HG03521 (cell line): ENCODE measurements around the gene WNT2B.
A peak's percentile ranks its signal among the peaks of the same experiment; 100 is the strongest.
"Not testable (repeated sequence)": the region's sequence is repeated elsewhere in the genome, so short reads cannot be mapped to it uniquely, and the experiment has no call there.

ENCODE experiments used
- ATAC-seq: cut with Tn5 transposase; IDR thresholded peaks from one replicate; pipeline ENCODE4 v1.9.1; 2021; ENCODE audit warnings: mild to moderate bottlenecking, moderate library complexity; ENCODE audit not compliant: unreplicated experiment

Gene WNT2B

GRCh38 chr1:112508278-112509004 is at the start of gene WNT2B:
Gene WNT2B, plus strand, starts transcription at chr1:112508965. Its CDS starts 298 bp downstream, at chr1:112509263.
- ATAC-seq, result no peak

DNA sequence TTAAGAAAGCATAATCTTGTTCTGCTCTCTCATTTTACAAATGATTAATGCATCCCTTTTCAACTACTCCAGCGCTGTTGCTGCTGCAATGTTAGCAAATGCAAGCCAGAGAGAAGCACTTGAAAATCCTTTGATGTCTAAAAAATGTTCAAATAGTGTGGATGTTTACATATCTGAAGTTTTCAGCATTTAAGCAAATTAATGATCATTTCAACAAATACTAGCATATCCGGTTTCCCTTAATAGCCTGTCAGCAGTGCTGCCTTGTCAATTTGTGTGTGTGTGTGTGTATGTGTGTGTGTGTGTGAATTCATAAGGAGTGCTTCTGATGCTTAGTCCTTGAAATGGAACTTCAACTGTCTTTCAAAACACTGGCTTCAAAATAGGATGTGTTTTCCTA is 48.1 kb upstream of the WNT2B start:
- ATAC-seq, result no peak

DNA sequence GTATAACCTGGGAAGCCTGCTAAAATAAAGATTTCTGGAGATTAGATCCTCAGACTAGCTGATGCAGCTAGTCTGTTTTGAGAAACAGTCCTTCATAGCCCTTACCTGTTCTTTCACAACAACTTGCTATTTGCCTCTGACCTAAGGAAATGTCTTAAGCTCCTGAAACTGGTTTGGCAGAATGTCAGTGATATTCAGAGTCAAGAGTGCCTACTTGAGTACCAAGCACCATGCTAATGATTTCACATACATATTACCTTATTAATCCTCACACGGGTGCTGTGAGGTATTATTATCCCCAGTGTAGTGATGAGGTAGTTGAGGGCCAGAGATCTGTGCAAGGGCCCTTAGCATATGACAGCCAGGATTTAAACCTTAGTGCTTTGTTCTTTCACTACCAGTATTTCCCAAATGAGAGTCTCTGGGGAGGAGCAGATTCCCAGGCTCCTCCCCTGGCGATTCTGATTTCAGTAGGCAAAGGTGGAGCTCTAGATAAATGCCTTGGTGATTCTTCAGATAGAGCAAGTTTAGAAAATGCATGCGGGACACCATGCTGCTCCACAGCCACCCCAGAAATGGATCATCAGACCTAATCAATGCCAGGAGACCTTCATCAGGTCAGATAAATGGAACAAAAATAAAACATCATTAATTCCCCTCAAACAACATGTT is 47.4 kb upstream of the WNT2B start:
- ATAC-seq, result no peak

- no peak for ATAC-seq
Measured at GRCh38 chr1:112462953-112463279, 45.8 kb upstream of the WNT2B start.

DNA sequence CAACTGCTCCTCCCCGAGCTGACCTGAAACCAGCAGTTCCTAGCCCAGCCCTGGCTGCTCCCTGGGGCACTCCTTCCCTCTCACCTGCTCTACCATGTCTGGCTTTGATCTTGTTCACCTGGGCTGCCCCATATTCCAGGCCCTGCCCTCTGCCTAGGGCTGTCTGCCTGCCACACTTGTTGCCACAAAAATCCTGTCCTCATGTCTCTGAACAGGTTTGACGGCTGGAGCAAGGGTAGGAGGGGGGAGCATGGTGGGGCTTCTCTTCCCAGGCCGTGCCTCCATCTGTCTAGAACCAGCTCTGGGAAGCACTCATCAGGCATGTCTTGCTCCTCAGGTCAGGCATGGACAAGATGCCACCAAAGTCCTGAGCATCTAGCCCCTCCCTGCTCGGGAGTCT is 44.3 kb upstream of the WNT2B start:
- ATAC-seq, result no peak

DNA sequence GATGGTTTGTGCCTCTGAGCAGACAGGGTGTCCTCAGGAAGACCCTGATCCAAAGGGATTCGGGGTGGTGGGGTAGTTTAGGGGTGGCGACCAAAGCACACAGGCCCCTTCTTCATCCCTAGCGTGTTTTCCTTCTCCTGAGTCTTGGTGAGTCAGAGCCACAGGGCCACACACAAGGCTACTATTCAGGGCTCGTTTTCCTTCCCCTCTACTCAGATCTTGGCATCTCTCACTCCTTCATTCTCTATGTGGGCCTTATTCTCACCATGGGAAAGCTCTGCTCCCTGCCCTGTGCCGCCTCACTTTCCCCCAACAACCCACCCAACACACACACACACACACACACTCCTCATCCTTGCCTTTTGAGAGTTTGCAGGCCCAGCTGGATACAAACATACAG is 43.6 kb upstream of the WNT2B start:
- ATAC-seq, result no peak

DNA sequence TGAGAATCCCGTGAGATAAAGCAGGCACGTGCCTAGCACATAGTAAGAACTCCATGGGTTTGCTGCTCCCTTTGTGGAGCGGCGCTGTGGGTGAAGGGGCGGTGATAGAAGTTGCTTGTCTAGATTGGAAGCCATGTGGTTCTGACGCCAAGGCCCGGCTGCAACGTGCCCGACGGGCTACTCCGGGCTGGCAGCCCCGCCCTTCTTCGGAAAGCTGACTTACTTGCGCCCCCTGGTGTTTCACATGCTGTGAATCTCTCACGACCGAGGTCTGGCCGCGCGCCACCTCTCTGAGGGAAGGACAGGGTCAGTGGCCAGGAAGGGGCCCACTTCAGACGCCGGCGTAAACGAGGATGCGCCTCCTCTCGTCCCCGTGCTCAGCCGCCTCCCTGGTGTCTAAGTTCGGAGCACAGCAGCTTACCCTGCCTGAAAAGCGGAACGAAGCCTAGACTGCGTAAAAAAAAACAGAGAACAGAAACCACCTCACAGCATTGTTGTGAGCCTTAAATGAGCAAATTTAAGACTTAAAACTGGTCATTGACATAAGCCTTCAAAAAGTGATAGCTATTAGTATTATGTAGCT is 42.6 kb upstream of the WNT2B start:
- peak; percentile 95 for ATAC-seq

DNA sequence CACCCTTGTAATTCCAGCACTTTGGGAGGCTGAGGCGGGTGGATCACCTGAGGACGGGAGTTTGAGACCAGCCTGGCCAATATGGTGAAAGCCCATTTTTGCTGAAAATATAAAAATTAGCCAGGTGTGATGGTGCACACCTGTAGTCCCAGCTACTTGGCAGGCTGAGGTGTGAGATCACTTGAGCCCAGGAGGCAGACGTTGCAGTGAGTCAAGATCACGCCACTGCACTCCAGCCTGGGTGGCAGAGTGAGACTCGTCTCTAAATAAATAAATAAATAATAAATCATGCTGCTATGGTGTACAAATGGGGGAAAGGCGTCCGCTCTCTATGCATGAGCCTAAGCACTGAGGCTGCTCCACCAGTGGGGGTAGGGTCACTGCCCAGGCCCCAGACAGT is 38.4 kb upstream of the WNT2B start:
- not testable (repeated sequence) for ATAC-seq

- no peak for ATAC-seq
Measured at GRCh38 chr1:112470966-112471365, 37.8 kb upstream of the WNT2B start.

DNA sequence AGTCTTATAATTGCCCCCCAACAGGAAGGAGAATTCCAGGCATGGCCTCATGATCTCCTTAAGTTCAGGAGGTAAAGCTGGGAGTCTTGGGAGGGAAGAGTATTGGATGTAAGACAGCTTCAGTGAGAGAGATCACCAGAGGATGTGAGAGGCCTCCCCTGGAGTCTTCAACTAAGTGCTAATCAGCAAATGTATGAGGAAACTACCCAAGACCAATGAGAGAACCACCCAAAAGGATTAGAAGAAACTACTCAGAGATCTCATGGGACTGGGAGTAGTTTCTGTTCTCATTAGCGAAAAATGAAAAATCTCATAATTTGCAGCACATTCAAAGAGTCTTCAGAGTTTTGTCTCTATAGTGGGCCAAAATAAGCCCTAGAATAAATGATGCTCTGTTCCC is 36.6 kb upstream of the WNT2B start:
- no peak for ATAC-seq

DNA sequence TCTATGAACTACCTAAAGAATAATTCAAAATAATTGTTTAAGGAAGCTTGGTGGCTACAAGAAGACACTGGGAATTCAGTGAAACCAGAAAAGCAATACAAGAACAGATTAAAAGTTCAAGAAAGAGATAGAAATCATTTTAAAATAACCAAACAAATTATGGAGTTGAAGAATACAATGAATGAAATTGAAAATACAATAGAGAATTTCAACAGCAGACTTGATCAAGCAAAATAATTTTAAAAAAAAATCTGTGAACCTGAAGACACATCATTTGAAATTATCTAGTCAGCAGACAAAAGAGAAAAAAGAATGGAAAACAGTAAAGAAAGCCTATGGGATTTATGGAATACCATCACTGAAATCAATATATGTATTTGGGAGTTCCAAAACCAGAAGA is 31.2 kb upstream of the WNT2B start:
- ATAC-seq, result no peak

- no peak for ATAC-seq
Measured at GRCh38 chr1:112478314-112478713, 30.5 kb upstream of the WNT2B start.

GRCh38 chr1:112486063-112486462 is 22.7 kb upstream of the WNT2B start:
- not testable (repeated sequence) for ATAC-seq

DNA sequence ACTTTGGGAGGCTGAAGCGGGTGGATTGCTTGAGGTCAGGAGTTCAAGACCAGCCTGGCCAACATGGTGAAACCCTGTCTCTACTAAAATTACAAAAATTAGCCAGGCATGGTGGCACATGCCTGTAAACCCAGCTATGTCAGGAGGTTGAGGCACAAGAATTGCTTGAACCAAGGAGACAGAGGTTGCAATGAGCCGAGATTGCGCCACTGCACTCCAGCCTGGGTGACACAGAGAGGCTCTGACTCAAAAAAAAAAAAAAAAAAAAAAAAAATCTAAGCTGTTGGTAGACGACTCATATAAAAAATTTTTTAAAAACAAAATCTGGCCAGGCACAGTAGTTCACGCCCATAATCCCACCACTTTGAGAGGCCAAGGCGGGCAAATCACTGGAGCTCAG is 21.1 kb upstream of the WNT2B start:
- ATAC-seq, result not testable (repeated sequence)

DNA sequence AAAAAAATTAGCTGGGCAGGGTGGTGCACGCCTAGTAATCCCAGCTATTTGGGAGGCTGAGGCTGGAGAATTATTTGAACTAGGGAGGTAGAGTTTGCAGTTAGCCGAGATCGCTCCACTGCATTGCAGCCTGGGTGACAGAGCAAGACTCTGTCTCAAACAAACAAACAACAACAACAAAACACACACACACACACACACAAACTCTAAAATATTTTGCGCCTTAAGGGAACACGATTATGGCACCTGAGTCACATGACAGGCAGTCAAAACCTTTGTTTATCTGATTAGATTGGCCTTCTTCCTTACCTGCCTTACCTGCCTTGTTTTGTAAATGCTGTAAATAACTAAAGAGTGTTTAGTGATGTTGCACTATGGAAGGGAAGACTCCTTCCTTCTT is 20.6 kb upstream of the WNT2B start:
- ATAC-seq, result no peak

DNA sequence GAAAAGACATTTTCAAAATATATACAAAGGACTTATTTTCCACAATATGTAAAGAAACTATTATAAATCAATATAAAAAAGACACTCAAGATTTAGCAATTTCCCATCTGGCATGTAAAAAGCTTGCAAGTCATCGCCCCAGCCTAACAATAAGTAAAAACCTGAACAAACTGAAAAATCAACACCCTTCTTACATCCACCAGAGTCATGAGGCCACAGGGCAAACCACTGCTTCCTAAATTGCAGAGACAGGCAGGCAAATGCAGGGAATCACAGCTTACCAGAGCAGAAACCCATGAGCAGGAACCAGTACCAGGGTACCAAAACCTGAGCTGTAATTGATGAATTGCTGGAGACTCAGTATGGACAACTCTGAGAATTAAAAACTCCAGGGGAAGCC is 16.7 kb upstream of the WNT2B start:
- ATAC-seq, result no peak

DNA sequence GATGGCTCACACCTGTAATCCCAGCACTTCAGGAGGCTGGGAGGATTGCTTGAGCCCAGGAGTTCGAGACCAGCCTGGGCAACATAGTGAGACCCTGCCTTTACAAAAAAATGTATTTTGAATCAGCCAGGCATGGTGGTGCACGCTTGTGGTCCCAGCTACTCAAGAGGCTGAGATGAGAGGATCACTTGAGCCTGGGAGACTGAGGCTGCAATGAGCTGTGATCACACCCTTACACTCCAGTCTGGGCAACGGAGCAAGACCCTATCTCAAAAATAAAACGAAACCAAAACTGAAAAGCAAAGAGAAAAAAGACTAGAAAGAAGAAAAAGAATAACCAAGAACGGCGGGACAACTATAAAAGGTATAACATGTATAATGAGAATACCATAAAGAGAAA is 15.4 kb upstream of the WNT2B start:
- no peak for ATAC-seq

DNA sequence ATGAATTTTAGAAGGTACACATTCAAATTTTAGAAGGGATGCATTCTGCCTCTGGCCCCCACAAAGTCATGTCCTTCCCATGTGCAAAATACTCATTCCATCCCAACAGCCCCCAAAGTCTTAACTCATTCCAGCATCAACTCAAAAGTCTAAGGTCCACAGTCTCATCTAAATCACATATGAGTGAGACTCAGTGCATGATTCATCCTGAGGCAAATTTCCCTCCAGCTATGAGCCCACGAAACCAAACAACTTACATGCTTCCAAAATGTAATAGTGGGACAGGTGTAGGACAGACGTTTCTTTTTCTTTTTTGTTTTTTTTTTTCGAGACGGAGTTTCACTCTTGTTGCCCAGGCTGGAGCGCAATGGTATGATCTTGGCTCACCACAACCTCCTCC is 12.5 kb upstream of the WNT2B start:
- ATAC-seq, result no peak

DNA sequence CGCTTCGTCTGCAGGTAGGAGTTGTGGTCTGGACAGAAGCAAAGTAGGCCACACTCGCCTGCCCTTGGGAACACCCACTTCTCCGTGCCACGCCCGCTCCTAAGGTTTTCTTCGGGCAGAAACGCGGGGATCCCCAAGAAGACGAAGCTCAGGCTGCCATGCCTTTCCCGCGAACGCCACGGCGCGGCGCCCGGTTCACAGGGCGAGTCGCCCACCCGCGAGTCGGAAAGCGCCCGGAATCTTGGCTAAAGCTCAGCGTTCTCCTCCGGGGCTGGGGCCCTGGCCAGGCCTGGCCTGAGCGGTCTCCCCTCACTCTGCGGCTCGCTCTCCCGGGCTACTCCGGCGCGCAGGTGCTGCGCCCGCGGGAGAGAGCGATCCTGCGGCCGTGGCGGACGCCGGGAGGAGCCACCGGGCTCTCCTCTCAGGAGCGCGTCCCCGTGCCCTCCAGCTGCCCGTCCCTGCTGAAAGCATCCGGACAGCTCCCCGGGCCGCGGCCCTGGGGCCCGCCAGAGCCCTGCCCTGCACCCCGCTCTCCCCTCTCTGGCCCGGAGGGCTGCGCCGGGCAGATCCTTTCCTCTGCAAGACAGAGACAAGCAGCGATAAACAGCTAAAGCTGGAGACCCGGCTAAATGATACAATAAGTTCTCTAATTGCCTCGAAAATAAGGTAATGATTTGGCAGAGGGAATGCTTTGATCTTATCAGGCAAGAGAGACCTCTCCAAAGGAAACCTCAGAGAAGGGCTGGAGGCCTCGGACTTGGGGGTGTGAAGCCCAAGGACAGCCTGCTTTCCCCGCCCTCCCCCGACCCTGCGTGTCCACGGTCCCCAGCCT is 6.7 kb upstream of the WNT2B start:
- ATAC-seq, result no peak

GRCh38 chr1:112502826-112503225 is 5.9 kb upstream of the WNT2B start:
- ATAC-seq, result no peak

- ATAC-seq, result no peak
Measured at GRCh38 chr1:112504001-112504660, 4.6 kb upstream of the WNT2B start.
